LNCaP clone FGC (cell line): ENCODE results near the gene PWP1.

Experiments
- DNase-seq: peaks from one replicate; pipeline ENCODE4 v3.0.0-alpha.2; 2011; ENCODE audit warnings: low read depth
- H3K4me3 ChIP-seq: 2 replicates; pipeline ENCODE4 v1.5.1; 2011; ENCODE audit warnings: mild to moderate bottlenecking, low read depth, low read length, control low read depth
- TF ChIP-seq, protein P1 (sequence below): IDR thresholded peaks from 2 replicates; pipeline ENCODE4 v1.5.1; 2012; ENCODE audit warnings: mild to moderate bottlenecking; ENCODE audit not compliant: control insufficient read depth, insufficient read depth; ENCODE audit errors: extremely low read depth

Gene PWP1

DNA sequence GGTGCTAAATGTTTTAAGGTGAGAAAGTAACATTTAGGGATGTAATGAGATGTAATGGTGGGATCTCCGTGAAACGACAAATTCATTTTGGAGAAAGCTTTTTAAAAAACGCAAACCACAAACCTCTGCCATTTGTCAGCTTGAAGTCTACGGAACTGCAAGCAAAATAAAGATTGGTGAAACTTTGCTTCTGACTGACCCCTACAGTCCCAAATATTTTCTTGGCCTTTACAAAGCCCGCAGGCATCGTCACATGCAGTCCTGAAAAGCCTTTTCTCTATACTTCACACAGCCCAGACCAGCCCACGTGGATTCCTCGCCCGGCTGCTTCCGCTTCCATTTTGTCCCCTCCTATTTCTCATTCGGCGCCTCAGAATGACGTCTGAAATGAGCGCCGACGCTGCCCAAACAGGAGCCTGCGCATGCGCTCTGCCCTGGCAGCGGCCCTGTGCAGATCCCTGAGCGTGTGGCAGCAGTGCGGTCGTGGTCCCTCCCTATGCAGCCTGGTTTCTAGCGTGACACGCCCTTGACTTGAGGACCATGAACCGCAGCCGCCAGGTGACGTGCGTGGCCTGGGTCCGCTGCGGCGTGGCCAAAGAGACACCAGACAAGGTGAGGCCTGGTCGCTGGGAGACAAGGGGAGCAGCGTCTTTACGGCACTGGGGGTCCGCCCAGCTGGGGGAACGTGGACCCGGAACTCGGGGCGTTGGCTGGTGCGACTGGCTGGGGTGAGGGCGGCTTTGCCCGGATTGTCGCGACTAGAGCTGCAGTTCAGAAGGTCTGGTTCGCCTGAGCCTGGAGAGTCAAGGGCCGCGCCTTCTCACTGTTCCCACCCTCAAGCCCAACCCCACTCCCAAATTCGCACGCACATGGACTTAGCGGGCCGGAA lies at the start of gene PWP1:
TSS of gene PWP1 (plus strand) at position 440 of the 889 bp plus-strand sequence. CDS start at position 541, 101 bp downstream.
- peak within 1 kb of the TSS; percentile 90 for H3K4me3 ChIP-seq
- TF ChIP-seq, protein P1, sequence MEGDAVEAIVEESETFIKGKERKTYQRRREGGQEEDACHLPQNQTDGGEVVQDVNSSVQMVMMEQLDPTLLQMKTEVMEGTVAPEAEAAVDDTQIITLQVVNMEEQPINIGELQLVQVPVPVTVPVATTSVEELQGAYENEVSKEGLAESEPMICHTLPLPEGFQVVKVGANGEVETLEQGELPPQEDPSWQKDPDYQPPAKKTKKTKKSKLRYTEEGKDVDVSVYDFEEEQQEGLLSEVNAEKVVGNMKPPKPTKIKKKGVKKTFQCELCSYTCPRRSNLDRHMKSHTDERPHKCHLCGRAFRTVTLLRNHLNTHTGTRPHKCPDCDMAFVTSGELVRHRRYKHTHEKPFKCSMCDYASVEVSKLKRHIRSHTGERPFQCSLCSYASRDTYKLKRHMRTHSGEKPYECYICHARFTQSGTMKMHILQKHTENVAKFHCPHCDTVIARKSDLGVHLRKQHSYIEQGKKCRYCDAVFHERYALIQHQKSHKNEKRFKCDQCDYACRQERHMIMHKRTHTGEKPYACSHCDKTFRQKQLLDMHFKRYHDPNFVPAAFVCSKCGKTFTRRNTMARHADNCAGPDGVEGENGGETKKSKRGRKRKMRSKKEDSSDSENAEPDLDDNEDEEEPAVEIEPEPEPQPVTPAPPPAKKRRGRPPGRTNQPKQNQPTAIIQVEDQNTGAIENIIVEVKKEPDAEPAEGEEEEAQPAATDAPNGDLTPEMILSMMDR, result no peak

DNA sequence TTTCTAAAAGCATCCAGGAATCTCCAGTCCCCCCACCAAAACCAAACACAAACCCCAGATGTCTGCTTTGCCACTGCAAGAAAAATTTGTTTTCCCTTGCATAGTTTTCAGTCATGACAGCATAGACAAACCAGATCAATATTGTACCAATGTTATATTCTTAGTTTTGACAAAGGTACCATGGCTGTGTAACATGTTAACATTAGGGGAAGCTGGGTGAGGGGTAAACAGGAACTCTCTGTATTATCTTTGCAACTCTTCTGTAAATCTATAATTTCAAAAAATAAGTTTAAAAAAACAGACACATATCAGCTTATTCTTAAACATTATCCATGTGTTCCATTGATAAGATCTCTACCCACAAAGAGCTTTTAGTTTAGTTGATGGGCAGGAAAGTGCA lies 44.4 kb upstream of the PWP1 start:
- TF ChIP-seq, protein P1, result no peak
- no peak overlapping the region for H3K4me3 ChIP-seq

More for the DNA sequence above, at the start of gene PWP1:
- peak; percentile 91 for DNase-seq

DNA sequence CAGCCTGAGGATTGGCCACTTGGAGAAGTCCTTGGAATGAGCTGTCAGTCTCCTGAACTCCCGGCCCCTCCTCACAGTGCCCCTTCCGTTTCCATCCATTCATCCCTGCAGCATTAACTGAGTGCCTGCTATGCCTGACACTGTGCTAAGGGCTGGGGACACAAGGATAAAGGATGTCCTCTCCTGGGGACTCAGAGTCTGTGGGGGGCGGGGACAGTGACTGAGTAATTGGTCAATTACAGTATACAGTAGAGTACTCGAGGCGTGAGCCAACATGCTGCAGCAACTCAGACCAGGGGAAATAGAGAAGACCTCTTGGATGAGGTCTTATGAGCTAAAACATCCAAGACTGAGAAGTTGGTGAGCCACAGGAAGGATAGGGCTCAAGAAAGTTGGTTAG lies 43.4 kb upstream of the PWP1 start:
- DNase-seq, result no peak

More for the DNA sequence above, 44.4 kb upstream of the PWP1 start:
- no peak for DNase-seq

DNA sequence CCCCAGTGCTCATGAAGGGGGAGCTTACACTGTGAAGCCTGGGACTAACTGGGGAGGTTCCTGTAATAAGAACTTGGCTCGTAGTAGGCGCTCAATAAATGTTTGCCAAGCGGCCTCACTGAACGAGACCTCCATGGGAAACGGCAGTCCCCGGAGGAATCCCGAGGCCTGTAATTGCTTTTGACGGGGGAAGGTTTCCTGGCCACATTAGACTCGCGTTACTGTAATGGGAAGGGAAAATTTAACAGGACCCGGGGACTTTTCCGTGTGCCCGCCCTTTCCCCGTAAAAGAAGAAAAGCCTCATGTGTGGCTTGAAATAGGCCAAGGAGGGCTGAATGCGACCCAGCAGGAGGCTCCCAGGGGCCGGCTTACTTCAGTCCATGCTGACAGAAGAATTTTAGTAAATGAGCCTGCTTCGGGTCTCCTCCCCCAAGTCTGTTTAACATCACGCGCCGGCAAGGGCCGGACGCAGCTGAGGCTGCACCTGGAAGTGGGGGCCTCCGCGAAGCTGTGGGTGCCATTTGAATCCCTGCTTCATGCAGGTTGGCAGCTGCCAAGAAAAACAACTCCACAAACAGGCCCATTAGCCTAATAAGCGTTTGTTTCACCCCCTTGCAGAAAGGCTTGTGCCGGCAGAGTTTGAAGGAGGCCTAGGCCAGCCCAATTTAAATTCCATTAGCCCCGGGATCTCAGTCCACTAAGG lies 39.8 kb upstream of the PWP1 start:
- no peak for DNase-seq
- TF ChIP-seq, protein P1, result no peak
- H3K4me3 ChIP-seq, result no peak overlapping the region

More for the DNA sequence above, 43.4 kb upstream of the PWP1 start:
- TF ChIP-seq, protein P1, result no peak
- no peak overlapping the region for H3K4me3 ChIP-seq

DNA sequence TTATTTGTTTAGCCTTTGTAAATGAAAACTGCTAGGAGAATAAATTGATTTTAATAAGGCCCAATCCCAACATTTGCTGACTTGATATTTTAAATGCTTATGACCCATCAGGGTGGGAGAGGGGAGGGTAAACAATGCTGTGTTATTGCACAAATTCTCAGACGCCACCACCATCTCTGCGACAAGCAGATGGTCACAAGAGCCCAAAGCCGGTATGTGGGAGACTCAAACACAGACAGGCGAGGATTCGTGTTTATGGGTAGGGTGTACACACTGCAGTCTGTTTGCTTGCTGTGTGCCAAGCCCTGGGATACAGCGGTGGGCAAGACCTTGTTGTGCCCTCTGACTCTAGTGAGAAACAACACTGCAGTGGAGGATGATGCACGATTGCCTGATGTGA lies 39.2 kb upstream of the PWP1 start:
- no peak overlapping the region for H3K4me3 ChIP-seq
- TF ChIP-seq, protein P1, result no peak
- no peak for DNase-seq

DNA sequence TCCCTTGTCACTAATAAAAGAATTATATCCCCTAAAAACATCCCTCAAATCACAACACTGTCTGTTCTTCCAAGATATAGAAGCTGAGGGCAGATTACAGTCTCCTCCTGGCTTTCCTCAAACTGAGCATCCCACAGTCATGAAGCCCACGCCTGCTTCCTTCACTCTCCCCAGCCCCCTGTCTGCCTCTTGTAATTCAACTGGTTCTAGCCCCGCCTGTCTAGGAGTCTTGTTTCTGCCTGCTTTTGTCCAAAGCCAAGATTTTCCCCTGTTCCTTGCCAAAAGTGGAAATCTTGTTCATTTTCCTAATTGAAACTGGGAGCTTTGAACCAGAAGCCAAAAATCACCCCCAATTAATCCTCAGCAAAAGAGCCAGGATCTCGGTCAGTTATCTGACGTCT lies 35.9 kb upstream of the PWP1 start:
- TF ChIP-seq, protein P1, result no peak
- no peak for DNase-seq
- no peak overlapping the region for H3K4me3 ChIP-seq
